Measurements from ENCODE around the gene PPDPF. TPM values are rescaled to one million over a fixed set of nuclear protein-coding genes. Genes with fewer than 3 reads are reported as not detected.

The PPDPF gene
- total and polyA plus RNA-seq, 2 donors (not counting 1 experiment from before 2014, with no cell fraction given) = 34.0 to 58.0 TPM

GRCh38 chr20:63487781-63488241, 32.8 kb upstream of the PPDPF start:
- no peaks in the 10 kb centered on the region for H3K9me3 ChIP-seq (ENCODE audit: control insufficient read depth, insufficient read depth, low read depth, low read length)
- no peaks in the 10 kb centered on the region for H3K79me2 ChIP-seq (ENCODE audit: control insufficient read depth, insufficient read depth, low read length)
- TF ChIP-seq CTCF (conservative IDR thresholded peaks at IDR 0.05 in 1 of 2, IDR thresholded peaks at IDR 0.05 in 1 of 2; ENCODE audit: low read depth in 1 of 2, low read length in 2 of 2) (no peak), EZH2 (IDR thresholded peaks at IDR 0.05; ENCODE audit: low read length, missing control alignments) (no peak)
- H3K27ac ChIP-seq (ENCODE audit: insufficient read depth, low read length) = no peak overlapping the region
- H4K20me1 ChIP-seq (ENCODE audit: control insufficient read depth, extremely low read depth, insufficient read depth, low read length) = no peaks in the 10 kb centered on the region
- peaks cover 7% of the 10 kb centered on the region for H3K27me3 ChIP-seq (ENCODE audit: control insufficient read depth, insufficient read depth, low read length)
- H3K9ac ChIP-seq (ENCODE audit: insufficient read depth, low read length) = no peak overlapping the region
- no peak overlapping the region for H2AFZ ChIP-seq (ENCODE audit: low read length)
- H3K4me3 ChIP-seq (replicated peaks in 1 of 4; ENCODE audit: control extremely low read depth in 1 of 4, insufficient read depth in 1 of 4, low read depth in 3 of 4, low read length in 4 of 4) = no peak overlapping the region
- no peaks in the 10 kb centered on the region for H3K4me1 ChIP-seq (ENCODE audit: control insufficient read depth, extremely low read depth, insufficient read depth, low read length)
- H3K4me2 ChIP-seq (ENCODE audit: extremely low read depth, insufficient read depth, low read length) = no peak overlapping the region
- DNase-seq (ENCODE audit: low read depth in 2 of 2) = no peak
- H3K36me3 ChIP-seq (ENCODE audit: control insufficient read depth, insufficient read depth, low read length) = no peaks in the 10 kb centered on the region

- no peak overlapping the region for H3K27ac ChIP-seq (ENCODE audit: insufficient read depth, low read length)
- H3K4me1 ChIP-seq (ENCODE audit: control insufficient read depth, extremely low read depth, insufficient read depth, low read length) = no peaks in the 10 kb centered on the region
- H2AFZ ChIP-seq (ENCODE audit: low read length) = no peak overlapping the region
- no peak for DNase-seq (ENCODE audit: low read depth in 2 of 2)
- H3K4me3 ChIP-seq (replicated peaks in 1 of 4; ENCODE audit: control extremely low read depth in 1 of 4, insufficient read depth in 1 of 4, low read depth in 3 of 4, low read length in 4 of 4) = no peak overlapping the region
- no peaks in the 10 kb centered on the region for H4K20me1 ChIP-seq (ENCODE audit: control insufficient read depth, extremely low read depth, insufficient read depth, low read length)
- H3K36me3 ChIP-seq (ENCODE audit: control insufficient read depth, insufficient read depth, low read length) = no peaks in the 10 kb centered on the region
- H3K79me2 ChIP-seq (ENCODE audit: control insufficient read depth, insufficient read depth, low read length) = no peaks in the 10 kb centered on the region
- H3K9ac ChIP-seq (ENCODE audit: insufficient read depth, low read length) = no peak overlapping the region
- H3K4me2 ChIP-seq (ENCODE audit: extremely low read depth, insufficient read depth, low read length) = no peak overlapping the region
- H3K9me3 ChIP-seq (ENCODE audit: control insufficient read depth, insufficient read depth, low read depth, low read length) = no peaks in the 10 kb centered on the region
- TF ChIP-seq CTCF (conservative IDR thresholded peaks at IDR 0.05 in 1 of 2, IDR thresholded peaks at IDR 0.05 in 1 of 2; ENCODE audit: low read depth in 1 of 2, low read length in 2 of 2) = no peak
- TF ChIP-seq EZH2 (IDR thresholded peaks at IDR 0.05; ENCODE audit: low read length, missing control alignments) = no peak
- peaks cover 7% of the 10 kb centered on the region for H3K27me3 ChIP-seq (ENCODE audit: control insufficient read depth, insufficient read depth, low read length)
Observed at GRCh38 chr20:63488315-63489251, 32.0 kb upstream of the PPDPF start.

- Histone ChIP-seq H3K27me3 (ENCODE audit: control insufficient read depth, insufficient read depth, low read length) (peaks cover 7% of the 10 kb centered on the region), H2AFZ (ENCODE audit: low read length) (no peak overlapping the region), H3K4me2 (ENCODE audit: extremely low read depth, insufficient read depth, low read length) (no peak overlapping the region), H3K9ac (ENCODE audit: insufficient read depth, low read length) (no peak overlapping the region), H3K9me3 (ENCODE audit: control insufficient read depth, insufficient read depth, low read depth, low read length) (no peaks in the 10 kb centered on the region), H3K4me3 (replicated peaks in 1 of 4; ENCODE audit: control extremely low read depth in 1 of 4, insufficient read depth in 1 of 4, low read depth in 3 of 4, low read length in 4 of 4) (no peak overlapping the region), H3K27ac (ENCODE audit: insufficient read depth, low read length) (no peak overlapping the region), H3K79me2 (ENCODE audit: control insufficient read depth, insufficient read depth, low read length) (no peaks in the 10 kb centered on the region), H4K20me1 (ENCODE audit: control insufficient read depth, extremely low read depth, insufficient read depth, low read length) (no peaks in the 10 kb centered on the region), H3K36me3 (ENCODE audit: control insufficient read depth, insufficient read depth, low read length) (no peaks in the 10 kb centered on the region), H3K4me1 (ENCODE audit: control insufficient read depth, extremely low read depth, insufficient read depth, low read length) (no peaks in the 10 kb centered on the region)
- TF ChIP-seq EZH2 (IDR thresholded peaks at IDR 0.05; ENCODE audit: low read length, missing control alignments) (no peak), CTCF (conservative IDR thresholded peaks at IDR 0.05 in 1 of 2, IDR thresholded peaks at IDR 0.05 in 1 of 2; ENCODE audit: low read depth in 1 of 2, low read length in 2 of 2) (no peak)
- DNase-seq (ENCODE audit: low read depth in 2 of 2) = no peak
Observed at GRCh38 chr20:63490416-63490815, 30.1 kb upstream of the PPDPF start.
